GM06990 (cell line): Measurements from ENCODE around the gene DTNB.
"Not testable (repeated sequence)": the region's sequence is repeated elsewhere in the genome, so short reads cannot be mapped to it uniquely, and the experiment has no call there.

Experiments
- DNase-seq: peaks from one replicate; pipeline ENCODE4 v3.0.0-alpha.2; 2011; ENCODE audit not compliant: insufficient read length; ENCODE audit errors: extremely low read depth
- H3K27me3 ChIP-seq: replicated peaks from 2 replicates; pipeline ENCODE4 v1.6.0; 2011; ENCODE audit warnings: low read length; ENCODE audit not compliant: control insufficient read depth, insufficient read depth
- H3K36me3 ChIP-seq: 2 replicates; pipeline ENCODE4 v1.5.1; 2011; ENCODE audit warnings: low read length; ENCODE audit not compliant: control insufficient read depth, insufficient read depth
- H3K4me3 ChIP-seq: replicated peaks from 2 replicates; pipeline ENCODE4 v1.5.1; 2011; ENCODE audit warnings: low read depth, mild to moderate bottlenecking, control low read depth, low read length
- TF ChIP-seq, protein P1 (sequence below): IDR thresholded peaks from 2 replicates; pipeline ENCODE4 v1.5.1; 2011; ENCODE audit warnings: low read length, control low read depth, mild to moderate bottlenecking, inconsistent platforms; ENCODE audit not compliant: insufficient read depth, poor library complexity, severe bottlenecking

DTNB gene

DNA sequence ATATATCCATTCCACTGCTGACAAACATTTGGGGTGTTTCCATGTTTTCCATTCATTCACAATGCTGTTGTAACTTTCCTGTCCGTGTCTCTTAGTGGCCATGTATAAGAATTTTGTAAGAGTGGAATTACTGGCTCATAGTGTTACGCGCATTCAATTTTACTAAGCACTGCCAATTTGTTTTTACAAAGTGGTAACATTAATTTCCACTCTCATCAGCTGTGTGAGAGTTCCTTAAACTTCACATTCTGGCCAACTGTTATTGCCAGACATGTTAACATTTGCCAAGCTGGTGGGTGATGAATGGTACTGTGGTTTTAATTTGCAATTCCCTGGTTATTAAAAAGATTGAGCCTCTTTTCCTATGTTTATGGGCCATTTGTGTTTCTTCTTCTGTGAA lies 134.2 kb downstream of the DTNB start:
- Histone ChIP-seq H3K36me3 (no peaks in the 10 kb centered on the region), H3K4me3 (no peak overlapping the region), H3K27me3 (no peaks in the 10 kb centered on the region)
- no peak for DNase-seq
- TF ChIP-seq, protein P1, sequence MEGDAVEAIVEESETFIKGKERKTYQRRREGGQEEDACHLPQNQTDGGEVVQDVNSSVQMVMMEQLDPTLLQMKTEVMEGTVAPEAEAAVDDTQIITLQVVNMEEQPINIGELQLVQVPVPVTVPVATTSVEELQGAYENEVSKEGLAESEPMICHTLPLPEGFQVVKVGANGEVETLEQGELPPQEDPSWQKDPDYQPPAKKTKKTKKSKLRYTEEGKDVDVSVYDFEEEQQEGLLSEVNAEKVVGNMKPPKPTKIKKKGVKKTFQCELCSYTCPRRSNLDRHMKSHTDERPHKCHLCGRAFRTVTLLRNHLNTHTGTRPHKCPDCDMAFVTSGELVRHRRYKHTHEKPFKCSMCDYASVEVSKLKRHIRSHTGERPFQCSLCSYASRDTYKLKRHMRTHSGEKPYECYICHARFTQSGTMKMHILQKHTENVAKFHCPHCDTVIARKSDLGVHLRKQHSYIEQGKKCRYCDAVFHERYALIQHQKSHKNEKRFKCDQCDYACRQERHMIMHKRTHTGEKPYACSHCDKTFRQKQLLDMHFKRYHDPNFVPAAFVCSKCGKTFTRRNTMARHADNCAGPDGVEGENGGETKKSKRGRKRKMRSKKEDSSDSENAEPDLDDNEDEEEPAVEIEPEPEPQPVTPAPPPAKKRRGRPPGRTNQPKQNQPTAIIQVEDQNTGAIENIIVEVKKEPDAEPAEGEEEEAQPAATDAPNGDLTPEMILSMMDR: no peak

DNA sequence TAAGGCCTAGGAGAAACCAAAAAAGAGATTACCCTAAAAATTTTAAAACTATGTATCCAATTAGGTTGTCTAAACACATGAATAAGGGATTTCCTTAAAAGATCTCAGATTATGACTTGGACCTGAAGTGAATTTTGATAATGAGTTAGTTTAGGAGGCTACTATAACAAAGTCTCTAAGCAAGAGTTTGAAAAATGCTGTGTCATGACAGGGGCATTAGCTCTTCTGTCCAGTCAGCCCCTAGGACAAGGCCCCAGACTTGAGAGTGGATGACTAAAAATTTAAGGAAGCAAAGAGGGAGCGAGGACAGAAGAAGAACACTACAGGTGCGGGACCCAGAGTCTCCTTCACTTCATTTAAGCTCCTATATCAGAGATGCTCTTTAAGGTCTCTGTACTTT lies 135.9 kb downstream of the DTNB start:
- Histone ChIP-seq H3K4me3 (no peak overlapping the region), H3K27me3 (no peaks in the 10 kb centered on the region), H3K36me3 (no peaks in the 10 kb centered on the region)
- DNase-seq: no peak
- TF ChIP-seq, protein P1: no peak

DNA sequence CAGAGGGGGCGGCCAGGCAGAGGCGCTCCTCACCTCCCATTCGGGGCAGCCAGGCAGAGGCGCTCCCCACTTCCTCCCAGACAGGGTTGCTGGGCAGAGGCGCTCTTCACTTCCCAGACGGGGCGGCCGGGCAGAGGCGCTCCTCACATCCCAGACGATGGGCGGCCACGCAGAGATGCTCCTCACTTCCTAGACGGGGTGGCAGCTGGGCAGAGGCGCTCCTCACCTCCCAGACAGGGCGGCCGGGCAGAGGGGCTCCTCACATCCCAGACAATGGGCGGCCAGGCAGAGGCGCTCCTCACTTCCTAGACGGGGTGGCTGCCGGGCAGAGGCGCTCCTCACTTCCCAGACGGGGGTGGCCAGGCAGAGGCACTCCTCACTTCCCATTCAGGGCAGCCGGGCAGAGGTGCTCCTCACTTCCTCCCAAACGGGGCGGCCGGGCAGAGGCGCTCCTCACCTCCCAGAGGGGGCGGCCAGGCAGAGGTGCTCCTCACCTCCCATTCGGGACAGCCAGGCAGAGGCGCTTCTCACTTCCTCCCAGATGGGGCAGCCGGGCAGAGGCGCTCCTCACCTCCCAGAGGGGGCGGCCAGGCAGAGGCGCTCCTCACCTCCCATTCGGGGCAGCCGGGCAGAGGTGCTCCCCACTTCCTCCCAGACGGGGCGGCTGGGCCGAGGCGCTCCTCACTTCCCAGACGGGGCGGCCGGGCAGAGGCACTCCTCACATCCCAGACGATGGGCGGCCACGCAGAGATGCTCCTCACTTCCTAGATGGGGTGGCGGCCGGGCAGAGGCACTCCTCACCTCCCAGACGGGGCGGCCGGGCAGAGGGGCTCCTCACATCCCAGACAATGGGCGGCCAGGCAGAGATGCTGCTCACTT lies 137.7 kb downstream of the DTNB start:
- H3K4me3 ChIP-seq, H3K27me3 ChIP-seq, DNase-seq, H3K36me3 ChIP-seq: not testable (repeated sequence)

DNA sequence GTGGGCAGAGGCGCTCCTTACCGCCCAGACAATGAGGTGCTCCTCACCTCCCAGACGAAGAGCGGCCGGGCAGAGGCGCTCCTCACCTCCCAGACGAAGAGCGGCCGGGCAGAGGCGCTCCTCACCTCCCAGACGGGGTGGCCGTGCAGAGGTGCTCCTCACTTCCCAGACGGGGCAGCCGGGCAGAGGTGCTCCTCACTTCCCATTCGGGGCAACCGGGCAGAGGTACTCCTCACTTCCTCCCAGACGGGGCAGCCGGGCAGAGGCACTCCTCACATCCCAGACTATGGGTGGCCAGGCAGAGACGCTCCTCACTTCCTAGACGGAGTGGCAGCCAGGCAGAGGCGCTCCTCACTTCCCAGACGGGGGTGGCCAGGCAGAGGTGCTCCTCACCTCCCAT lies 138.4 kb downstream of the DTNB start:
- not testable (repeated sequence) for H3K4me3 ChIP-seq, H3K36me3 ChIP-seq, DNase-seq, H3K27me3 ChIP-seq

DNA sequence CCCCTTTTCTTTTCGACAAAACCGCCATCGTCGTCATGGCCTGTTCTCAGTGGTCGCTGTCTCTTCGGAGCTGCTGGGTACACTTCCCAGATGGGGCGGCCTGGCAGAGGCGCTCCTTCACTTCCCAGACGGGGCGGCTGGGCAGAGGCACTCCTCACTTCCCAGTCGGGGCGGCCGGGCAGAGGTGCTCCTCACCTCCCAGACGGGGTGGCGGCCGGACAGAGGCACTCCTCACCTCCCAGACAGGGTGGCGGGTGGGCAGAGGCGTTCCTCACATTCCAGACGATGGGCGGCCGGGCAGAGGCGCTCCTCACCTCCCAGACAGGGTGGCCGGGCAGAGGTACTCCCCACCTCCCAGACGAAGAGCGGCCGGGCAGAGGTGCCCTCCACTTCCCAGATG lies 138.9 kb downstream of the DTNB start:
- no peaks in the 10 kb centered on the region for H3K27me3 ChIP-seq
- H3K36me3 ChIP-seq: no peaks in the 10 kb centered on the region
- TF ChIP-seq, protein P1: no peak
- H3K4me3 ChIP-seq: no peak overlapping the region
- DNase-seq: no peak

DNA sequence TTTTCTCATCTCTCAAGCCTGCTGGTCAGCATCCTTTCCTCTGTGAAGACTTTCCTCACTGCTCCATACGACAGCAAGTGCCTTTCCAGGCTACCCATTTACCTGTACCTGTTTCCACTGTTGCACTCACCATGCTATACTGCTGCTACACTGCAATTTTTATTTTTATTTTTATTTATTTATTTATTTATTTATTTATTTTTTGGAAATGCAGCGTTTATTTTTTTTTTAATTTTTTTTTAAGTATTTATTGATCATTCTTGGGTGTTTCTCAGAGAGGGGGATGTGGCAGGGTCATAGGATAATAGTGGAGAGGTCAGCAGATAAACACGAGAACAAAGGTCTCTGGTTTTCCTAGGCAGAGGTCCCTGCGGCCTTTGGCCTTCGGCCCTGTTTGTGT lies 139.6 kb downstream of the DTNB start:
- H3K4me3 ChIP-seq, H3K27me3 ChIP-seq, H3K36me3 ChIP-seq, DNase-seq: not testable (repeated sequence)

DNA sequence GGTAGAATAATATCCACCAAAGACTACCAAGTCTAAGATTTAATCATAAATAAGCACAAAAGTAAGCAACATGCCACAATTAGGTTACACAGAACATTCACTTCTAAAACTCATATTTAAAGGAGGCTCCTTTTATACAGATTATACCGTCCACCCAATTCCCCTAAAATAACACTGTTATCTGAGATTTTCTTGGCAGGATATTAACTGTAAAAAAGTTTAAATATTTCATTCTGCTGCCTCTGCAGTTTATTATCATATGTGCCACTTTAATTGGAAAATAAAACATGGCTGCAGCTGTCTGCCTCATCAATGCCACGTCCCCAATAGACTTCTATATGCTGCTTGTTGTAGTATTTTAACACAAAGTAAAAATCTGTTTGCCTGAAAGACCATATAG lies 140.9 kb downstream of the DTNB start:
- DNase-seq: no peak
- TF ChIP-seq, protein P1: no peak

More for the DNA sequence above, 140.9 kb downstream of the DTNB start:
- no peaks in the 10 kb centered on the region for H3K27me3 ChIP-seq
- H3K4me3 ChIP-seq: no peak overlapping the region
- H3K36me3 ChIP-seq: no peaks in the 10 kb centered on the region
